Ectodermal cell (in vitro differentiated cells): ENCODE data around the gene LRP1.

ENCODE experiments used
- H3K27ac ChIP-seq: 2 replicates; pipeline ENCODE4 v1.7.0; 2013; ENCODE audit warnings: mild to moderate bottlenecking, low read depth, low read length; ENCODE audit not compliant: insufficient read depth, poor library complexity, severe bottlenecking
- H3K27me3 ChIP-seq: 2 replicates; pipeline ENCODE4 v1.7.0; 2013; ENCODE audit warnings: mild to moderate bottlenecking, low read length; ENCODE audit not compliant: insufficient read depth, control insufficient read depth, poor library complexity, severe bottlenecking
- H3K36me3 ChIP-seq: one replicate; pipeline ENCODE4 v1.7.0; 2013; ENCODE audit warnings: low read length; ENCODE audit not compliant: control insufficient read depth, insufficient read depth
- H3K4me1 ChIP-seq: one replicate; pipeline ENCODE4 v1.7.0; 2013; ENCODE audit warnings: low read length; ENCODE audit not compliant: control insufficient read depth, insufficient read depth
- H3K4me3 ChIP-seq: 2 replicates; pipeline ENCODE4 v1.7.0; 2013; ENCODE audit warnings: low read depth, low read length, control low read depth; ENCODE audit not compliant: insufficient read depth
- H3K9me3 ChIP-seq: 2 replicates; pipeline ENCODE4 v1.7.0; 2013; ENCODE audit warnings: mild to moderate bottlenecking, low read length, moderate library complexity; ENCODE audit not compliant: control insufficient read depth
- WGBS, 2 experiments: methylation state at CpG; one replicate each; pipeline ENCODE4 v1.1.7; 2013; ENCODE audit warnings: missing lambda C conversion rate in 2 of 2; 5-methylcytosine and 5-hydroxymethylcytosine counted together

Gene LRP1

DNA sequence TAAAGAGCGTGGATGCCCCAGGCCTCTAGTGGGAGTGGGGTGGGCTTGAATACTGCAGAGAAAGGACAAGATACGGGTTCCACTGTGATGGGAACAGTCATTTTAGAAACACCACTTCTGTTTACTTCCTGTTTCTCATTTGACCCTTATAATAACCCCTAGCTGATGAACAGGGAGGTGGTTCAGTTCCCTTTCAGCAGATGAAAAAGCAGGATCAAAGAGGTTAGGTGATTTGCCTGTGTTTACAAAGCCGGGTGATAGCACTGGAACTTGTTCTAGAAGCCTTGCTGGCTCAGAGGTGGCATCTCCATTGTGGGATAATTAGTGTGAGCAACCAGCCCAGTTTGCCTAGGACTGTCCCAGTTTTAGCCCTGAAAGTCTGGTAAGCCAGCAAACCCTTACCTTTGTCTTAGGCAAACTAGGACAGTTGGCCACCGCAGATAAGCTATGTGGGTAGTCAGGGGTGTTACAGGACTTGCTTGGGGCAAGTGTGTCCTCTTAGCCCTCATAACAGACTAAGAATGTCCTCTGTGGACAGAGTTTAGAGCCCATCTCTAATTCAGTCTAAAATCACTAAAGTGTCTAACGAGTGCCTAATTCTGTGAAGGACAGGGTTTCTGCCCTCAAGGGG lies 26.6 kb downstream of the LRP1 start:
- Histone ChIP-seq H3K4me3 (no peak overlapping the region), H3K27ac (no peak overlapping the region), H3K4me1 (peaks cover 9% of the 10 kb centered on the region), H3K36me3 (peaks cover 36% of the 10 kb centered on the region), H3K27me3 (no peaks in the 10 kb centered on the region), H3K9me3 (no peaks in the 10 kb centered on the region)
- WGBS, 2 experiments, result 93 to 94% methylated on average over 5 of the region's 5 CpGs

- Histone ChIP-seq H3K9me3 (no peaks in the 10 kb centered on the region), H3K27me3 (no peaks in the 10 kb centered on the region), H3K4me3 (no peak overlapping the region), H3K27ac (no peak overlapping the region), H3K36me3 (peaks cover 41% of the 10 kb centered on the region), H3K4me1 (peaks cover 6% of the 10 kb centered on the region)
- 95 to 96% methylated on average over 16 of the region's 16 CpGs for WGBS, 2 experiments
Observed at GRCh38 chr12:57156701-57157403, 28.6 kb downstream of the LRP1 start.

DNA sequence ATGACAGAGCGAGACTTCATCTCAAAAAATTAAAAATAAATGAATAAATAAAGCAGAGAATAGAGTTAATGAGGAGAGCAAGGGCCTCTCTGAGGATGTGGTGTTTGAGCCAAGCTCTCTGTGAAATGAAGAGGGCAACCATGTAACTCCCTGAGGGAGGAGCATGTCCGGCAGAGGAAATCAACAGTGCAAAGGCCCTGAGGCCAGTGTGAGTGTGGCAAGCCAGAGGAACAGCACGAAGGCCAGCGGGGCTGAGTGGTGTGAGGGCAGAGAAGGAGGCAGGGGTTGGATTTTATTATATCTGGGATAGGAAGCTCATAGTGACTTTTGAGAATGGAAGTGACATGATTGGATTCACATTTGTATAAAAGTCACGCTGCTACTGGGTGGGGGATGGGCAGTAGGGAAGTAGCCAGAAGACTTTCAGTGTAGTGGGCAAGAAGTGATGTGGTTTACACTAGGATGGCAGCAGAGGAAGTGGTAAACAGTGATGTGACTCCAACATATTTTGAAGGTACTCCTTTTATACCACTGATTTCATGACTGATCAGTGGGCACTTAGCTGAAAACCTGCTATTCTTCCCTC lies 29.4 kb downstream of the LRP1 start:
- 92 to 93% methylated on average over 4 to 5 of the region's 5 CpGs for WGBS, 2 experiments
- Histone ChIP-seq H3K36me3 (peaks cover 48% of the 10 kb centered on the region), H3K27me3 (no peaks in the 10 kb centered on the region), H3K9me3 (no peaks in the 10 kb centered on the region), H3K4me3 (no peak overlapping the region), H3K27ac (no peak overlapping the region), H3K4me1 (no peaks in the 10 kb centered on the region)

DNA sequence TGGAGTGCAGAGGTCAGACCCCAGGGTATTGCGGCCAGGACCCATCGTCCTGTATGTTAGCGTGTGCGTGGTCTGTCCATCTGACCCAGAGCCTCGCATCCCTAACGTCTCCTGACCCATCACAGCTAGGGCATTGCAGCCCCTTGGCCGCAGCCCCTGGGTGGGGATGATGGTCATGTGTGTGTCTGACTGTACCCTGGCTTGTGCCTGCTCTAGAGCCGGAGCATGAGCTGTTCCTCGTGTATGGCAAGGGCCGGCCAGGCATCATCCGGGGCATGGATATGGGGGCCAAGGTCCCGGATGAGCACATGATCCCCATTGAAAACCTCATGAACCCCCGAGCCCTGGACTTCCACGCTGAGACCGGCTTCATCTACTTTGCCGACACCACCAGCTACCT lies 29.9 kb downstream of the LRP1 start:
- Histone ChIP-seq H3K36me3 (peaks cover 53% of the 10 kb centered on the region), H3K27ac (no peak overlapping the region)
- 94 to 95% methylated on average over 16 of the region's 16 CpGs for WGBS, 2 experiments

DNA sequence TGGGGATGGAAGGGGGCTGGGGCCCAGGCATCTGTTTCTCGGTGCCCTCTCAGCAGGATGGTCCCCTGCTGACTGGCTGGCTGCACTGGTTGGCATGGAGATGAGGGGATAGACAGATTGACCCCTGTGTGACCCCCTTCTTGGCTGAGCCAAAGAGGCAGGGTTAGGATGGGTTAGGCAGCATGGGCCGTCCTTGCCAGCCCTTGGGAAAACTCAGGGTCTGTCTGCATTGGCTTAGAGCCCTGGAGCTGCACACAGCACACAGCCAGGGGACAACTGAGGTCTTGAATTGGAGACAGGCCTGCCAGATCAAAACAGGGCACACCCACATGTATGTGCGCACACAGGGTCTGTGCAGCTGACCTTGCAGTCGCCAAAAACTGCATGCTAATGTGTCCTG lies 30.4 kb downstream of the LRP1 start:
- Histone ChIP-seq H3K27ac (no peak overlapping the region), H3K4me3 (no peak overlapping the region), H3K36me3 (peaks cover 53% of the 10 kb centered on the region), H3K4me1 (no peaks in the 10 kb centered on the region), H3K27me3 (no peaks in the 10 kb centered on the region), H3K9me3 (no peaks in the 10 kb centered on the region)
- WGBS, 2 experiments, result 78% methylated on average over 4 of the region's 4 CpGs

More for the DNA sequence above, 29.9 kb downstream of the LRP1 start:
- H3K9me3 ChIP-seq, result no peaks in the 10 kb centered on the region
- no peaks in the 10 kb centered on the region for H3K27me3 ChIP-seq
- no peaks in the 10 kb centered on the region for H3K4me1 ChIP-seq
- no peak overlapping the region for H3K4me3 ChIP-seq

DNA sequence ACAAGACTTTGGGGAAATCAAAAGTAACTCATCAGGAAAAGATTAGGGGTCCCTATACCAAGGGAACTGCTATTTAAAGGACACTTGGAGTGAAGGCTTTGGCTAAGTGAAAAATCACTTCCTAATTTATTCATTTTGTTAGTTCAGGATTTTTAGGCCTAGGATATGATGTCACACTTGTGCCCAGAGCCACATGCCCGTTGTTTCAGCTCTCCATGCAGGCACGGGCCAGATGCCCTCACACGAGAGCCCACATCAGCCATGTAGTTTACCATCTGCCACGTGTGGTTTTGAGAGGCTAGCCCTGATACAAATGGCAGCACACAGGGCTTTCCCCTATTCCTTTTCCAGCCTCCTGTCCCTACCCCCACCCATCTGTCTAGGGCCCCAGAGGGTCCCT lies 31.0 kb downstream of the LRP1 start:
- Histone ChIP-seq H3K27ac (no peak overlapping the region), H3K36me3 (peaks cover 53% of the 10 kb centered on the region), H3K4me1 (no peaks in the 10 kb centered on the region), H3K4me3 (no peak overlapping the region), H3K9me3 (no peaks in the 10 kb centered on the region), H3K27me3 (no peaks in the 10 kb centered on the region)
- 92 to 95% methylated on average over 4 of the region's 4 CpGs for WGBS, 2 experiments

DNA sequence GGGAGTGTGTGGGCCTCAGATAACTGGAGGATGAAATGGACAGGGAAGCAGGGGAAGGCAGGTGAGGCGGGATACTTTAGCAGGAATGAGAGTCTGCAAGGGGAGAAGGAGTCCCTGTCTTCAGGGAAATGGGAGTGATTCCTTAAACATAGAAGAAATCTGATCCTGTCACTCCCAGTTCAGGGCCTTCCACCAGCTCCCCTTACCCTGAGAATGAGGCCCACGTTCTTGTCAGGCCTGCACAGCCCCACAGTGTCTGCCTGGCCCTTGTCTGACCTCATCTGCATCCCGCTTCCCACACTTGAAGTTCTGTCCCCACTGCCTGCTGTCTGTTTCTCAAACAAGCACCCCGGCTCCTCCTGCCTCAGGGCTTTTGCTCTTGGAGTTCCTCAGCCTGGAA lies 31.8 kb downstream of the LRP1 start:
- Histone ChIP-seq H3K4me1 (no peaks in the 10 kb centered on the region), H3K36me3 (peaks cover 53% of the 10 kb centered on the region)
- 91 to 95% methylated on average over 4 of the region's 4 CpGs for WGBS, 2 experiments

DNA sequence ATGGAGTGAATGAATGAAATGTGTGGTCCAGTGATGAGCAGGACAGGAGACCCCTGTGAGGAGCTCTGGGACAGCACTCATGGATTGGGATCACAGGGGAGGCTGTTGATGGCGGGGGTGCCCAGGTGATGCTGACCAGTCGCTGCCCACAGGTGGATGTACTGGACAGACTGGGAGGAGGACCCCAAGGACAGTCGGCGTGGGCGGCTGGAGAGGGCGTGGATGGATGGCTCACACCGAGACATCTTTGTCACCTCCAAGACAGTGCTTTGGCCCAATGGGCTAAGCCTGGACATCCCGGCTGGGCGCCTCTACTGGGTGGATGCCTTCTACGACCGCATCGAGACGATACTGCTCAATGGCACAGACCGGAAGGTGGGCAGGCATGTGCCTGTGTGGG lies 32.5 kb downstream of the LRP1 start:
- Histone ChIP-seq H3K36me3 (peaks cover 53% of the 10 kb centered on the region), H3K4me1 (no peaks in the 10 kb centered on the region)
- WGBS, 2 experiments, result 97% methylated on average over 14 of the region's 14 CpGs

More for the DNA sequence above, 31.8 kb downstream of the LRP1 start:
- no peak overlapping the region for H3K27ac ChIP-seq
- no peaks in the 10 kb centered on the region for H3K9me3 ChIP-seq
- H3K27me3 ChIP-seq, result no peaks in the 10 kb centered on the region
- H3K4me3 ChIP-seq, result no peak overlapping the region

GRCh38 chr12:57161491-57161890 lies 33.2 kb downstream of the LRP1 start:
- peaks cover 53% of the 10 kb centered on the region for H3K36me3 ChIP-seq
- no peak overlapping the region for H3K4me3 ChIP-seq
- 95 to 97% methylated on average over 7 of the region's 7 CpGs for WGBS, 2 experiments
- H3K27ac ChIP-seq, result no peak overlapping the region
- H3K9me3 ChIP-seq, result no peaks in the 10 kb centered on the region
- H3K27me3 ChIP-seq, result no peaks in the 10 kb centered on the region
- no peaks in the 10 kb centered on the region for H3K4me1 ChIP-seq

More for the DNA sequence above, 32.5 kb downstream of the LRP1 start:
- Histone ChIP-seq H3K27ac (no peak overlapping the region), H3K27me3 (no peaks in the 10 kb centered on the region), H3K9me3 (no peaks in the 10 kb centered on the region), H3K4me3 (no peak overlapping the region)

- H3K36me3 ChIP-seq, result peaks cover 51% of the 10 kb centered on the region
- no peak overlapping the region for H3K4me3 ChIP-seq
- 95 to 96% methylated on average over 8 of the region's 8 CpGs for WGBS, 2 experiments
- H3K9me3 ChIP-seq, result no peaks in the 10 kb centered on the region
- H3K4me1 ChIP-seq, result no peaks in the 10 kb centered on the region
- H3K27ac ChIP-seq, result no peak overlapping the region
- H3K27me3 ChIP-seq, result no peaks in the 10 kb centered on the region
Observed at GRCh38 chr12:57162553-57163125, 34.4 kb downstream of the LRP1 start.
